GM21737 (cell line): ENCODE results near the gene RNGTT.

ENCODE experiments used
- ATAC-seq: cut with Tn5 transposase; IDR thresholded peaks from one replicate; pipeline ENCODE4 v1.9.1; 2021; ENCODE audit warnings: mild to moderate bottlenecking, moderate library complexity; ENCODE audit not compliant: unreplicated experiment

RNGTT gene

GRCh38 chr6:88616380-88616779 is 347.0 kb downstream of the RNGTT start:
- ATAC-seq: peak; percentile 80

GRCh38 chr6:88614316-88614877 is 349.0 kb downstream of the RNGTT start:
- ATAC-seq: no peak

DNA sequence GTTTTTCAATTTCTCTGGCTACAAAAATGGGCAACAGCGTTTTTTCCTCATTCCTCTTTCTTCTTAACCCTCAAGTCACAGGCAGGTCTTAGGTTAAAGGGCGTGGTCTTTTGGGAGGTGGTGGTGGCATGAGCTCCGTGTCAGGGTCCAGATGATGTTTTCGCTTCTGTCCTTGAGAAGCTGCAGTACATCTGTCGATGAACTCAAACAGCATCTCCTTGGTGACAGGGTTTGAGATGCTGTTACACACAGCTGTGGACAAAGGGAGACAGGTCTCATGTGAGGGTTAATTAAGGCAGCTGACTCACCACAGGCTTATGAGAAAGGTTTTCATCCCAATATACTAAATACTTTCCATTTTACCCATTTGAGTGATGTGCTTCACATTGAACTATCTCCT is 350.8 kb downstream of the RNGTT start:
- no peak for ATAC-seq

- ATAC-seq: no peak
These were observed 351.7 kb downstream of the RNGTT start for GRCh38 chr6:88611721-88612120.

DNA sequence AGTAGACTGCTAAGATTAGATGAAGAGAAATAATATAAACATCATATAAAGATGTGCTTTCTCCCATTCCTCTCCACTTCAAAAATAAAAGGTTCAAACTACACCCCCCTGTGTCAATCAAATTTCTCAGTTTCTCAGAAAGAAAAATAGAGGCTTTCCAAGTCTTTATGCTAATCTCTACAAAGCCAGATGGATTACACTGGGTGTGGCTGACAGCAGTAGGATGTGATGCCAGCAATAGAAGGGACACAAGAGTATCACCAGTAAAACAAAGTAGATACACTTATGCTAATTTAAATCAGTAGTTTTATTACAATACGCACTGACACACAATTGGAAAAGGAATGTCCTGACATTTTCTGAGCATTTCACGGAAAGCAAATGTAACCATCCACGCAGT is 353.4 kb downstream of the RNGTT start:
- no peak for ATAC-seq

DNA sequence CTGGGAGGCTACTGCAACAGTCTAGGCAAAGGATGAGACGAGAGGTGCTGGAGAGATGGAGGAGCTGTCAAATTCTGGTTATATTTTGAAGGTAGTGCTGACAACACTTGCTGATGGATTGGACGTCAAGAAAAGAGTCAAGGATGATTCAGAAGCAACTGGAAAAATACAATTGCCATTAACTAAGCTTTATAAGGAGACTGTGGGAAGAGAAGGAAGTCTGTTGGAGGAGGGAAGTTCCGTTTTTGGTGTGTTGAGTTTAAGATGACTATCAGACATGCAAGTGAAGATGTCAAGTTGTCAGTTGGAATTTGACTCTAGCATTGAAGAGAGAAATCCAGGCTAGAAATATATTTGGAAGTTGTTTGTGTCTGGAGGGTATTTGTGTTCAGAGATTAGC is 358.1 kb downstream of the RNGTT start:
- ATAC-seq: no peak

DNA sequence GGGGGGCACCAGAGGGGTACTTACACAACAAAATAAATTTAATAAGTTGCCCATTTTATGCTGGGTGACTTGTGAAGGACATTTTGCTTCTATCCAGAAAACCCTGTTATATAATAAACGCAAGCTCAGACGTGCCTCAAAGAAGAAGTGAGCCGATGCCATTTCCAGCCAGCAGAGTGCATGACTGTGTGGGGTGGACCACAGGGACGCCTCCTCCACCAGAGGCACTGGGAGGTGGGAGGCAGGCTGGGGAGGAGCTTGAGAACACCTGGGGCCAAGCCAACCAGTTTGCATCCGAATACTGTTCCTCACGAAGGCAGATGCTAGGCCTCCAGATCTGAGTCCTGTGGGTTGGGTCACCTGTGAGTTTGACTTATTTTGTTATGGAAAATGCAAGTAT is 363.8 kb downstream of the RNGTT start:
- ATAC-seq: no peak

GRCh38 chr6:88596801-88597200 is 366.6 kb downstream of the RNGTT start:
- no peak for ATAC-seq

DNA sequence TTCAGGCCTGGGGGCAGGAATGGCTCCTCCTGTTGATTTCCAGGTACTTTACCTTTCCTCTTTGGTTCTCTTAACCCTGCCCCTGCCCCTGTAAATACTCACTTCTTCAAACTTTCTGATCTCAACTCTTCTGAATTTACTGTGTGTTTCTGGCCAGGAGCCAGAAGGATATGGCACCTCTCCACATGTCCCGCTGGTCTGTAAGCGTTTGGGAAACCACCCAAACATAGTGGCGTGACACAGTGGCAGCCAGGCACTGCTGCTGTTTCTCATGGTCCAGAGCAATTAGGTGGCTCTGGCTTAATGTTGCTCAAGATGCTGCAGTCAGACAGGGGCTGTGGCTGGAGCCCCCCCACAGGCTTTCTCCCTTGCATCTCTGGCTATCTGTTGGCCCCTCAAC is 374.5 kb downstream of the RNGTT start:
- ATAC-seq: no peak

DNA sequence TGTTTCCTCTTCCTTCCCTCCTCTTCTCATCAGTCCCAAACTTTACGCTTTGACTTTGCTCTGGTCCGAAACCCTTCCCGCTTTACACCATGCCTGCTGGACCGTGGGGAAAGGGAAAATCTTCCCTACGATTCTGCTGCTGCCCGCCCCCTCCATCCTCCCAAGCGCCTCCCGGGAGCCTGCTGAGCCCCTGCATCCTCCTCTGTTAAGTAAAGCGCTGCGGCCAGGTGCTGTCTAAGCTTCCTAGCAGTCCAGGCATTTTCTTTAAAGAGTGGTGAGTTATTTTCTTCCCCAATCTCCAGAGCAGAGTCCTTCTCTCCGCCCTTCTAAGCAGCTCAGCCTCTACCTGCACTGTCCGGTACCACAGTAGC is 376.3 kb downstream of the RNGTT start:
- no peak for ATAC-seq

DNA sequence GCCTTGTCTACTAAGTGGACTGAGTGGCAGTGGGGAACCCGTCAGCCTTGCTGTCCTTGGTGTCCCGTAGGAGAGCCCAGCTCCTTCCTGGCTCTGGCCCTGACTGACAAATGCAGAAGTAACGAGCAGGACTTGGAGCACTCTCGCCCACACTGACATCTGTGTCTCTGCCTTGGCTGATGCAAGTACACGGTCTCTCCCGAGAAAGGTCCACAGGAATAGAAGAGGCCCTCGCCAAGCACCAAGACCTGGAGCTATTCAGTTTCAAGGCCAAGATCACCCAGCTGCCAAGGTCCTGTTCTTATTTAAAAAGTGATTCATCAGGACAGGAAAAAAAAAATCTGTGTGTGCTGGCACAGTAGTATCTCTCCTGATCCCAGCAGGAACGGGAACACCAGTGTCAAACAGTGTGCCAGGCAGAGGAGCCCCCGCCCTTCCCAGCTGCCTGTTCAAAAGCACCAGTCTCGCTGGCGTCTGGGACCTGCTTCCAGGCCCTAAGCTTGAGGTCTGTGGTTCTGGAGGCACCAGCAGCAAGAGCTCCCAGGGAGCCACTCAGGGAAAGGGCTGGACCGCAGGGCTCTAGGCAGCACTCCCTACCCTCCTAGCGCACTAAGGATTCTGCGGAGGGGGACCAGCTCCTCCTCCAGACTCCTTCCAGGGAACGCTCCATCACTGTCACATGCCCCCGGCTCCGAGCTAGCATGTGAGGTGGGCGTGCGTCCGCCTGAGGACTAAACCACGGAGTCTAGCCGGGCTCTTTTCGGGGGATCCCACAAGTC is 376.9 kb downstream of the RNGTT start:
- ATAC-seq: no peak

- no peak for ATAC-seq
These were observed 378.1 kb downstream of the RNGTT start for GRCh38 chr6:88585276-88585692.

DNA sequence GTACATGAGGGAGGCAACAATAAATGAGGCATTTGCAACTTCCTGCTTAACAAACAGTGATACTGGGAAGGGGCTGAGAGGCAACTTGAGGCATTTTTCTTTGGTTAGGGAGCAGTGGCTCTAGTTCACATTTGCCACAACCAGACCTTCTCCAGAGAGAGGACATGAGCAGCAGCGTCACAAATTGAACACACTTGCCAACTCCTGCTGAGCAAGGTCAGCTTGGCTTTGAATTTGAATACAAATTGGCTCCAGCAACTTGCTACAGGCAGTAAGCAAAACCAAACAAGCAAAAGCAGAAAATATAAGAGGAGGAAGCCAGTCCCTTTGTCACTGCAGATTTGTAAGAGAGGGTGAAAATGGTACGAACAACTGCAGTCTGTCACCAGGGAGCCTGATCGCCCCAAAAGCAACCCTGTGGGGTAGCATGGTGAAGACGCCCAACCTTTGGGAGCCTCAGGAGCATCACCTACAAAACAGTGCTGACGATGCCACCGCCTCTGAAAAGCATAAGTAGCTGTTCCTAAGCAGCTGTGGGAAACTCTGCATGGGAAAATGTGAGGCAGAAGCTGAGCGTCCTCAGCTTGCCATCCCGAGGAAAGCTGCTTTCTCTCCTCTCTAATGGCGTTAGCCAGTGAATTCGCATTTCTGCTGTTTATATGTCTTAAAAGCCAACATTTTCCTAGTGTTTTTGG is 378.7 kb downstream of the RNGTT start:
- no peak for ATAC-seq

- ATAC-seq: no peak
These were observed 386.0 kb downstream of the RNGTT start for GRCh38 chr6:88577461-88577860.

- ATAC-seq: no peak
These were observed 387.9 kb downstream of the RNGTT start for GRCh38 chr6:88575536-88575935.

GRCh38 chr6:88574651-88575050 is 388.8 kb downstream of the RNGTT start:
- ATAC-seq: no peak

DNA sequence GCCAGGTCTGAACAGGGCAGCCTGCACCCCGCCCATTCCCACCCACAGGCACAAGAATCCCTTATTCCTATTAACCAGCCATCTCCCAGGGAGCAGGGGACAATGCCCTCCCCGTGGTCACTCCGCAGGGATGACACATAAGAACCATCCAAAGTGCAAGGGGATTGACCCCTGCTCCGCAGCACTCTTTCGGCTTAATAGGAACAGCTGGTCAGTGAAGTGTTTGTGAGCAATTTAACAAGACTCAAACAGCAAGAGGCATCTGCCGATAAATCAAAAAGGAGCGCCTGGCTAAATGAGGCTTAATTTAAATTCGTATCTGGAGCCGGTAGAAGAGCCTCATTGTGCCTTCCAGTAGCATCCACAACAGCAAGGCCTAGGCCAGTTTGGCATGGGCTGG is 389.4 kb downstream of the RNGTT start:
- ATAC-seq: no peak

- ATAC-seq: no peak
These were observed 389.9 kb downstream of the RNGTT start for GRCh38 chr6:88573561-88573960.

- ATAC-seq: no peak
These were observed 390.8 kb downstream of the RNGTT start for GRCh38 chr6:88572449-88573139.

GRCh38 chr6:88569959-88570358 is 393.5 kb downstream of the RNGTT start:
- no peak for ATAC-seq

GRCh38 chr6:88567696-88568095 is 395.7 kb downstream of the RNGTT start:
- ATAC-seq: no peak
